Mesenchymal stem cell (in vitro differentiated cells and primary cell): ENCODE data around the gene BICC1.

ENCODE experiments used
- DNase-seq: peaks from one replicate; pipeline ENCODE4 v3.0.0-alpha.2; 2013
- H2AFZ ChIP-seq: one replicate; pipeline ENCODE4 v1.6.1; 2013; ENCODE audit warnings: low read depth, mild to moderate bottlenecking, control low read depth, inconsistent platforms, low read length, moderate library complexity
- H2AK5ac ChIP-seq: 2 replicates; pipeline ENCODE4 v1.6.1; 2013; ENCODE audit warnings: low read length, moderate library complexity, mild to moderate bottlenecking, inconsistent platforms; ENCODE audit not compliant: severe bottlenecking
- H2BK120ac ChIP-seq: one replicate; pipeline ENCODE4 v1.6.1; 2013; ENCODE audit warnings: low read depth, mild to moderate bottlenecking, inconsistent platforms, low read length, moderate library complexity
- H2BK12ac ChIP-seq, 2 experiments: one replicate each; pipeline ENCODE4 v1.6.1; 2013; ENCODE audit warnings: inconsistent platforms in 2 of 2, low read length in 2 of 2, mild to moderate bottlenecking in 2 of 2, moderate library complexity in 2 of 2, control low read depth in 1 of 2
- H2BK15ac ChIP-seq: one replicate; pipeline ENCODE4 v1.6.1; 2013; ENCODE audit warnings: mild to moderate bottlenecking, low read depth, inconsistent platforms; ENCODE audit not compliant: poor library complexity, severe bottlenecking
- H2BK5ac ChIP-seq: 2 replicates; pipeline ENCODE4 v1.6.1; 2013; ENCODE audit warnings: low read depth, mild to moderate bottlenecking, low read length, control low read depth, inconsistent platforms; ENCODE audit not compliant: poor library complexity, severe bottlenecking
- H3K14ac ChIP-seq, 2 experiments: one replicate each; pipeline ENCODE4 v1.6.1; 2013; ENCODE audit warnings: inconsistent platforms in 2 of 2, low read length in 2 of 2, control low read depth in 1 of 2, mild to moderate bottlenecking in 1 of 2, moderate library complexity in 1 of 2
- H3K18ac ChIP-seq, 2 experiments: one replicate each; pipeline ENCODE4 v1.6.1; 2013; ENCODE audit warnings: inconsistent platforms in 2 of 2, low read length in 2 of 2, control low read depth in 1 of 2, low read depth in 1 of 2, mild to moderate bottlenecking in 1 of 2
- H3K23ac ChIP-seq, 2 experiments: one replicate each; pipeline ENCODE4 v1.6.1; 2013; ENCODE audit warnings: inconsistent platforms in 2 of 2, low read length in 2 of 2, mild to moderate bottlenecking in 2 of 2, moderate library complexity in 2 of 2, control low read depth in 1 of 2
- H3K27ac ChIP-seq: 2 replicates; pipeline ENCODE4 v1.5.1; 2013; ENCODE audit warnings: mild to moderate bottlenecking, moderate library complexity, low read length, control low read depth, inconsistent platforms; ENCODE audit not compliant: poor library complexity, severe bottlenecking
- H3K27me3 ChIP-seq, 2 experiments: 2 replicates each; pipeline versions ENCODE4 v1.6.1 to v1.7.0; 2013; ENCODE audit warnings: low read length in 2 of 2, mild to moderate bottlenecking in 2 of 2, moderate library complexity in 2 of 2, control low read depth in 1 of 2, inconsistent platforms in 1 of 2; ENCODE audit not compliant: control insufficient read depth in 1 of 2, insufficient read depth in 1 of 2
- H3K36me3 ChIP-seq, 2 experiments: 2 replicates each; pipeline versions ENCODE4 v1.6.1 to v1.7.0; 2013; ENCODE audit warnings: low read length in 2 of 2, control low read depth in 1 of 2, inconsistent platforms in 1 of 2, low read depth in 1 of 2, mild to moderate bottlenecking in 1 of 2; ENCODE audit not compliant: insufficient read depth in 2 of 2, control insufficient read depth in 1 of 2
- H3K4ac ChIP-seq, 2 experiments: one replicate each; pipeline ENCODE4 v1.6.1; 2013; ENCODE audit warnings: inconsistent platforms in 2 of 2, low read length in 2 of 2, mild to moderate bottlenecking in 2 of 2, moderate library complexity in 2 of 2, control low read depth in 1 of 2, low read depth in 1 of 2
- H3K4me1 ChIP-seq: 2 replicates; pipeline ENCODE4 v1.6.1; 2013; ENCODE audit warnings: low read depth, low read length, control low read depth; ENCODE audit not compliant: control insufficient read depth, insufficient read depth
- H3K4me2 ChIP-seq: 2 replicates; pipeline ENCODE4 v1.6.1; 2013; ENCODE audit warnings: low read length, mild to moderate bottlenecking, inconsistent platforms; ENCODE audit not compliant: poor library complexity, severe bottlenecking
- H3K4me3 ChIP-seq, 2 experiments: 2 replicates each; pipeline versions ENCODE4 v1.5.1 to v1.7.0; 2013; ENCODE audit warnings: low read length in 2 of 2, mild to moderate bottlenecking in 2 of 2, control low read depth in 1 of 2, low read depth in 1 of 2; ENCODE audit not compliant: insufficient read depth in 1 of 2
- H3K79me1 ChIP-seq: replicated peaks from 2 replicates; pipeline ENCODE4 v1.6.1; 2013; ENCODE audit warnings: mild to moderate bottlenecking, control low read depth, low read length, inconsistent platforms; ENCODE audit not compliant: poor library complexity, severe bottlenecking
- H3K9ac ChIP-seq: 2 replicates; pipeline ENCODE4 v1.7.0; 2013; ENCODE audit warnings: mild to moderate bottlenecking, low read length, moderate library complexity
- H3K9me3 ChIP-seq: 2 replicates; pipeline ENCODE4 v1.7.0; 2013; ENCODE audit warnings: mild to moderate bottlenecking, low read length; ENCODE audit not compliant: control insufficient read depth
- H4K8ac ChIP-seq: one replicate; pipeline ENCODE4 v1.6.1; 2013; ENCODE audit warnings: inconsistent platforms, mild to moderate bottlenecking, low read length, moderate library complexity
- H4K91ac ChIP-seq: one replicate; pipeline ENCODE4 v1.6.1; 2013; ENCODE audit warnings: mild to moderate bottlenecking, low read length, inconsistent platforms
- whole genome bisulfite sequencing: methylation state at CpG from one replicate; pipeline ENCODE4 v1.1.7; 2013; ENCODE audit warnings: mixed read lengths; 5-methylcytosine and 5-hydroxymethylcytosine counted together

Gene BICC1

DNA sequence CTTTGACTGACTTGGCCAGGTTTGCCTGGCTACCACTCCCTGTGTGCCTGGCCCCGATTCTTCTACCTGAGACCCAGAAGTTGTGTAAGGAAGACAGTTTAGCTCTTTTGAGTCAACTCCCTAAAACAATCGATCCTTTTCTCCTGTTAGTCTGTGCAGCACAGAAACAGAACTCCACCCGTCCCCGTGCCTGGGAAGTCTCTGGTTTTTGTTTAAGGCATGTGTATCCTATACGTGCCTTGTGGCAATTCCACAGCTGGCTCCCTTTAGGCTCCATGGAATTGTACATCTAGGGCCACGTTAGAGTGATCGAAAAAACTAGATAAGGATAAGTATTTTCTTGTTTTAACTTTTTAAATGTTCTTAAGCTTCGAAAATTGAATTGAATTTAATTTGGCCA is 131.6 kb downstream of the BICC1 start:
- H3K9ac ChIP-seq = peak overlapping the region; percentile 70
- H2BK5ac ChIP-seq = no peak overlapping the region
- peaks cover 6% of the 10 kb centered on the region for H3K4me1 ChIP-seq
- H3K79me1 ChIP-seq = peaks cover 1% of the 10 kb centered on the region
- H2BK120ac ChIP-seq = no peak overlapping the region
- no peak overlapping the region for H2BK12ac ChIP-seq
- DNase-seq = no peak
- 67% methylated on average over 7 of the region's 8 CpGs for WGBS
- no peaks in the 10 kb centered on the region for H3K9me3 ChIP-seq
- peaks cover 2 to 5% of the 10 kb centered on the region in 2 experiments for H3K36me3 ChIP-seq
- no peaks in the 10 kb centered on the region for H3K27me3 ChIP-seq
- no peak overlapping the region for H3K4me2 ChIP-seq
- H3K4ac ChIP-seq = no peak overlapping the region
- no peak overlapping the region for H3K23ac ChIP-seq
- H4K8ac ChIP-seq = no peak overlapping the region
- no peak overlapping the region for H3K27ac ChIP-seq
- no peak overlapping the region for H3K18ac ChIP-seq
- H3K4me3 ChIP-seq = no peak overlapping the region
- H4K91ac ChIP-seq = no peak overlapping the region
- H2AFZ ChIP-seq = no peak overlapping the region
- H2BK15ac ChIP-seq = no peak overlapping the region
- no peak overlapping the region for H3K14ac ChIP-seq
- H2AK5ac ChIP-seq = no peak overlapping the region

DNA sequence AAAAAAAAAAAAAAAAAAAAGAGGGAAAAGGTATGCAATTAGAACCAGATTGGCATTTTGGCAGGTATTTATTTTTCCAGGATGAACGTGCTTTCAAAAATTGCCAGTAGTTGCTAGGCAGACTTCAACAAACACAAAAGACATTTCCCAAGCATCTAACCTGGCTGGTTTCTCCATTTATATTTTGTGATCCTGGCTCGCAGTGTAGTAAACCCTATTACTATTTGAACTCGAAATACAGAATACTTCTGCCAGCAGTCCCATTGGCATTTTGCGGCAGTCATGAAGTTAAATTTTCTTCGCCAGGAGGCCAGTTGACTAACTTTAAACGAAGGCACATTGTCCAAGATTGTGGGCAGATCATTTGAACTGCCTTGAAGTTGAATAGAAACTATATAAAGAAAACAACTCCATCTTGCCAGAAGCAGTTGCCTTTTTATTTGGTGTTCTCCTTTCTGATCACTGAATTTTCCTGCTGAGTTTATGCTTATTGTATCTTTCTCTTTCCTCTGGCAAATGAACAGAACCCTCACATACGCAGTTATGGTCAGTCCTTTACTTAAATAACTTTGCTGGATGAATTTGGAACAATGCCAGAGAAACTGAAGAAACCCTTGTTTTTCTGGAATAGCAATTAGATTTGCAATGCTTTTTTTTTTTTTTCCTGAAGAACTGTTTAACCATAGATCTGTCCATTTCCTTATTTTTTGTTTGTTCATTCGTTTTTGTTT is 132.9 kb downstream of the BICC1 start:
- Histone ChIP-seq H3K27me3 (no peaks in the 10 kb centered on the region), H4K91ac (no peak overlapping the region), H2BK15ac (no peak overlapping the region), H2BK120ac (no peak overlapping the region), H4K8ac (no peak overlapping the region), H2BK5ac (no peak overlapping the region), H2BK12ac (no peak overlapping the region), H3K9me3 (no peaks in the 10 kb centered on the region), H3K4me2 (no peak overlapping the region), H2AK5ac (no peak overlapping the region), H3K36me3 (peaks cover 2 to 17% of the 10 kb centered on the region in 2 experiments), H3K4ac (no peak overlapping the region), H3K23ac (no peak overlapping the region), H3K27ac (no peak overlapping the region), H2AFZ (no peak overlapping the region), H3K79me1 (peaks cover 7% of the 10 kb centered on the region), H3K18ac (no peak overlapping the region), H3K4me1 (peaks cover 8% of the 10 kb centered on the region), H3K4me3 (no peak overlapping the region), H3K9ac (peak overlapping the region; percentile 70), H3K14ac (no peak overlapping the region)
- over 99% methylated on average over 4 of the region's 8 CpGs for WGBS
- peak; percentile 12 for DNase-seq

DNA sequence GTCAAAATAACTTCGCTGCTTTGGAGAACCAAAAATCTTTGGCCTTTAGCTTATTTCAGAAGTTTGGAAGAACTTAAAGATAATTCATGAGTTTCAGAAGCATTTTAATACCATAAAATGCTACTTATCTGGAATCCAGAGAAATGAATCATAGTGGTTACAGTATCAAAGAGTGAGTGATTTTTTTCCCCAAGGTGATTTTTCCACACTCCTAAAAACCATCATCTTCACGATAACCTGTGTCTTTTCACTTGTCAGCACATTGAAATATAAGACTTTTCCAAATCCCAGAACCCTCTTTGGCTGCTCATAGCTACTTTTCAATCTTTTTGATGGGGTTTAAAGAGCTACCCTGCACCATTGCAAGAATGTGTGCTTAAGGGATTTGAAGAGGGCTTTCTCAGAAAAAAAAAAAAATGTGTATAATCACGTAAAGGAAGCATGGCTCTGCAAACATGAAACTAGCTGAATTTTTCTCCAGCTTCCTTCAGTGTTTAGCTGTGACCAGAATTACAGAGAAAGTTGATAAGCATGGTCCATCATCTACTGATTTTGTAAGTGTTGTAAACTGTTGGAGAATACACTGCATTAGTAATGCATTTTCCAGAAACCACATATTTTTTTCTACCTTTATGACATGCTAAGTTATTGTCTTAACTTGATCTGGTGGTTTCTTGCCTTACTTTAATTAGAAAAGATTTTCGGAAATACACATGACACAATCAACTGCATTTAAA is 134.9 kb downstream of the BICC1 start:
- no peak overlapping the region for H2BK5ac ChIP-seq
- H4K91ac ChIP-seq = no peak overlapping the region
- peaks cover 10% of the 10 kb centered on the region for H3K4me1 ChIP-seq
- peaks cover 7% of the 10 kb centered on the region for H3K79me1 ChIP-seq
- no peak overlapping the region for H3K27ac ChIP-seq
- H3K4ac ChIP-seq = no peak overlapping the region
- H2BK12ac ChIP-seq = no peak overlapping the region
- H3K4me3 ChIP-seq = no peak overlapping the region
- no peaks in the 10 kb centered on the region for H3K9me3 ChIP-seq
- H3K36me3 ChIP-seq = peaks cover 2 to 20% of the 10 kb centered on the region in 2 experiments
- no peak overlapping the region for H3K14ac ChIP-seq
- no peak overlapping the region for H3K23ac ChIP-seq
- H3K18ac ChIP-seq = no peak overlapping the region
- no peak overlapping the region for H3K4me2 ChIP-seq
- peak overlapping the region; percentile 70 for H3K9ac ChIP-seq
- no peak overlapping the region for H2AK5ac ChIP-seq
- no peak for DNase-seq
- no peaks in the 10 kb centered on the region for H3K27me3 ChIP-seq
- H2BK15ac ChIP-seq = no peak overlapping the region
- H2AFZ ChIP-seq = no peak overlapping the region
- 95% methylated on average over 2 of the region's 4 CpGs for WGBS
- H4K8ac ChIP-seq = no peak overlapping the region
- no peak overlapping the region for H2BK120ac ChIP-seq

DNA sequence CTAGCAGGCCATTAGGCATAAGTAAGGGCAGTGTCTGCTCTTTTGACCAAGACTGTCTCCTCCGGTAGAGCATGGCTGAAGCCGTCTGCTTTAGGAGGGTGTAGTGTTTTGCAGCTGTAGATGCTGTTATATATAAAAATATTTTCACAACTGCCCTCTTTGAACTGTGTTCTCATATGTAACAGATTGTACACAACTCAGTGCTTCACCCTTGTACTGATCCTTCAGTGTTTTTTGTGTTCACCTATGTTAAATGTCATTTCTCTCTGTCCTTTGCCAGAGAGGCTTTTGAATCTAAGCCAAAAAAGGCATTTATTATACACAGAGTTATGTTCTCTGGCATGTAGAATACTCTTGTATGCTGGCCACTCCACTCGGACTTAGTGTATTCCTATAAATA is 135.5 kb downstream of the BICC1 start:
- no peaks in the 10 kb centered on the region for H3K27me3 ChIP-seq
- H4K8ac ChIP-seq = no peak overlapping the region
- H3K9me3 ChIP-seq = no peaks in the 10 kb centered on the region
- H3K4ac ChIP-seq = no peak overlapping the region
- H3K4me1 ChIP-seq = peaks cover 7% of the 10 kb centered on the region
- H4K91ac ChIP-seq = no peak overlapping the region
- peak overlapping the region; percentile 70 for H3K9ac ChIP-seq
- no peak overlapping the region for H2AK5ac ChIP-seq
- H3K79me1 ChIP-seq = peaks cover 7% of the 10 kb centered on the region
- no peak overlapping the region for H2BK12ac ChIP-seq
- no peak overlapping the region for H3K4me3 ChIP-seq
- no peak overlapping the region for H2BK15ac ChIP-seq
- no peak overlapping the region for H3K18ac ChIP-seq
- H3K14ac ChIP-seq = no peak overlapping the region
- peak overlapping the region; percentile 20 for H3K27ac ChIP-seq
- H2AFZ ChIP-seq = no peak overlapping the region
- DNase-seq = no peak
- H2BK5ac ChIP-seq = no peak overlapping the region
- WGBS = no CpG with 5 or more reads among the region's 3 CpGs
- no peak overlapping the region for H2BK120ac ChIP-seq
- no peak overlapping the region for H3K23ac ChIP-seq
- H3K36me3 ChIP-seq = peaks cover 2 to 23% of the 10 kb centered on the region in 2 experiments
- no peak overlapping the region for H3K4me2 ChIP-seq
